LNCAP (cell line): Measurements from ENCODE around the gene VIP.

Source experiments
- CTCF ChIP-seq: fragments of 450-650 bp; IDR thresholded peaks from 2 replicates; pipeline ENCODE4 v1.5.1; 2017; ENCODE audit warnings: mild to moderate bottlenecking

VIP gene

GRCh38 chr6:152750694-152751093, at the start of gene VIP:
Gene VIP (plus strand): TSS chr6:152750797. CDS start chr6:152752178, 1,381 bp downstream.
- no peak for TF ChIP-seq CTCF

- no peak for TF ChIP-seq CTCF
Measured at GRCh38 chr6:152701081-152701862, 49.3 kb upstream of the VIP start.

GRCh38 chr6:152701863-152702401, 48.7 kb upstream of the VIP start:
- no peak for TF ChIP-seq CTCF

- no peak for TF ChIP-seq CTCF
Measured at GRCh38 chr6:152705327-152705726, 45.3 kb upstream of the VIP start.

GRCh38 chr6:152716322-152716721, 34.3 kb upstream of the VIP start:
- TF ChIP-seq CTCF = no peak

GRCh38 chr6:152720974-152721373, 29.6 kb upstream of the VIP start:
- TF ChIP-seq CTCF = no peak

- no peak for TF ChIP-seq CTCF
Measured at GRCh38 chr6:152721956-152722355, 28.6 kb upstream of the VIP start.
